Measurements from ENCODE around the gene FA2H.

DNA sequence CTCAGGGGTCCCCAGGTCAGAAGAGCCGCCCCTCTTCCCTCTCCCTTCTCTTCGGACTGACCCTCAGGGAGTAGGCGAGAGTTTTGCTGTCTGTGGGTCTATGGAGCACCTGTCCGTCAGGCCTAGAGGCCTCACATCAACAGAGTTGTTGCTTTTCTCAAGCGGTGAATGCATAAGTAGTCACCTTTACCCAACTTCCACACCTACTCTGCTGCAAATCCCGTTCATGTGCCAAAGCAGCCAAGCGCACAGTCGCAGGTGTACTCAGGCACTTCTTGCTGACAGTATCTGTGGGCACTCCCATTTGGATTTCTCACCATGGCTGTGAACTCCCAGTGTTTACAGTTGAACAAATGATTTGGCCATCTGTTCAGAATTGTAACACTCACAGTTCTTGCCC, 4.0 kb upstream of the FA2H start:
- no peak for TF ChIP-seq POLR2AphosphoS5 (IDR thresholded peaks at IDR 0.05; ENCODE audit: low read depth)
- TF ChIP-seq, protein P1, sequence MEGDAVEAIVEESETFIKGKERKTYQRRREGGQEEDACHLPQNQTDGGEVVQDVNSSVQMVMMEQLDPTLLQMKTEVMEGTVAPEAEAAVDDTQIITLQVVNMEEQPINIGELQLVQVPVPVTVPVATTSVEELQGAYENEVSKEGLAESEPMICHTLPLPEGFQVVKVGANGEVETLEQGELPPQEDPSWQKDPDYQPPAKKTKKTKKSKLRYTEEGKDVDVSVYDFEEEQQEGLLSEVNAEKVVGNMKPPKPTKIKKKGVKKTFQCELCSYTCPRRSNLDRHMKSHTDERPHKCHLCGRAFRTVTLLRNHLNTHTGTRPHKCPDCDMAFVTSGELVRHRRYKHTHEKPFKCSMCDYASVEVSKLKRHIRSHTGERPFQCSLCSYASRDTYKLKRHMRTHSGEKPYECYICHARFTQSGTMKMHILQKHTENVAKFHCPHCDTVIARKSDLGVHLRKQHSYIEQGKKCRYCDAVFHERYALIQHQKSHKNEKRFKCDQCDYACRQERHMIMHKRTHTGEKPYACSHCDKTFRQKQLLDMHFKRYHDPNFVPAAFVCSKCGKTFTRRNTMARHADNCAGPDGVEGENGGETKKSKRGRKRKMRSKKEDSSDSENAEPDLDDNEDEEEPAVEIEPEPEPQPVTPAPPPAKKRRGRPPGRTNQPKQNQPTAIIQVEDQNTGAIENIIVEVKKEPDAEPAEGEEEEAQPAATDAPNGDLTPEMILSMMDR (IDR thresholded peaks at IDR 0.05; ENCODE audit: insufficient read depth, low read length) = no peak
- TF ChIP-seq, protein P2, sequence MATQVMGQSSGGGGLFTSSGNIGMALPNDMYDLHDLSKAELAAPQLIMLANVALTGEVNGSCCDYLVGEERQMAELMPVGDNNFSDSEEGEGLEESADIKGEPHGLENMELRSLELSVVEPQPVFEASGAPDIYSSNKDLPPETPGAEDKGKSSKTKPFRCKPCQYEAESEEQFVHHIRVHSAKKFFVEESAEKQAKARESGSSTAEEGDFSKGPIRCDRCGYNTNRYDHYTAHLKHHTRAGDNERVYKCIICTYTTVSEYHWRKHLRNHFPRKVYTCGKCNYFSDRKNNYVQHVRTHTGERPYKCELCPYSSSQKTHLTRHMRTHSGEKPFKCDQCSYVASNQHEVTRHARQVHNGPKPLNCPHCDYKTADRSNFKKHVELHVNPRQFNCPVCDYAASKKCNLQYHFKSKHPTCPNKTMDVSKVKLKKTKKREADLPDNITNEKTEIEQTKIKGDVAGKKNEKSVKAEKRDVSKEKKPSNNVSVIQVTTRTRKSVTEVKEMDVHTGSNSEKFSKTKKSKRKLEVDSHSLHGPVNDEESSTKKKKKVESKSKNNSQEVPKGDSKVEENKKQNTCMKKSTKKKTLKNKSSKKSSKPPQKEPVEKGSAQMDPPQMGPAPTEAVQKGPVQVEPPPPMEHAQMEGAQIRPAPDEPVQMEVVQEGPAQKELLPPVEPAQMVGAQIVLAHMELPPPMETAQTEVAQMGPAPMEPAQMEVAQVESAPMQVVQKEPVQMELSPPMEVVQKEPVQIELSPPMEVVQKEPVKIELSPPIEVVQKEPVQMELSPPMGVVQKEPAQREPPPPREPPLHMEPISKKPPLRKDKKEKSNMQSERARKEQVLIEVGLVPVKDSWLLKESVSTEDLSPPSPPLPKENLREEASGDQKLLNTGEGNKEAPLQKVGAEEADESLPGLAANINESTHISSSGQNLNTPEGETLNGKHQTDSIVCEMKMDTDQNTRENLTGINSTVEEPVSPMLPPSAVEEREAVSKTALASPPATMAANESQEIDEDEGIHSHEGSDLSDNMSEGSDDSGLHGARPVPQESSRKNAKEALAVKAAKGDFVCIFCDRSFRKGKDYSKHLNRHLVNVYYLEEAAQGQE (IDR thresholded peaks at IDR 0.05; ENCODE audit: insufficient replicate concordance, low read depth) = no peak
- TF ChIP-seq SPI1 (IDR thresholded peaks at IDR 0.05; ENCODE audit: borderline replicate concordance, low read depth) = no peak

All from HL-60 (cell line).